GM19025 (cell line): ENCODE results near the gene ADCY6.

Source experiments
- ATAC-seq: cut with Tn5 transposase; IDR thresholded peaks from one replicate; pipeline ENCODE4 v1.9.1; 2021; ENCODE audit warnings: mild to moderate bottlenecking, low read depth, moderate library complexity; ENCODE audit not compliant: unreplicated experiment

Gene ADCY6

DNA sequence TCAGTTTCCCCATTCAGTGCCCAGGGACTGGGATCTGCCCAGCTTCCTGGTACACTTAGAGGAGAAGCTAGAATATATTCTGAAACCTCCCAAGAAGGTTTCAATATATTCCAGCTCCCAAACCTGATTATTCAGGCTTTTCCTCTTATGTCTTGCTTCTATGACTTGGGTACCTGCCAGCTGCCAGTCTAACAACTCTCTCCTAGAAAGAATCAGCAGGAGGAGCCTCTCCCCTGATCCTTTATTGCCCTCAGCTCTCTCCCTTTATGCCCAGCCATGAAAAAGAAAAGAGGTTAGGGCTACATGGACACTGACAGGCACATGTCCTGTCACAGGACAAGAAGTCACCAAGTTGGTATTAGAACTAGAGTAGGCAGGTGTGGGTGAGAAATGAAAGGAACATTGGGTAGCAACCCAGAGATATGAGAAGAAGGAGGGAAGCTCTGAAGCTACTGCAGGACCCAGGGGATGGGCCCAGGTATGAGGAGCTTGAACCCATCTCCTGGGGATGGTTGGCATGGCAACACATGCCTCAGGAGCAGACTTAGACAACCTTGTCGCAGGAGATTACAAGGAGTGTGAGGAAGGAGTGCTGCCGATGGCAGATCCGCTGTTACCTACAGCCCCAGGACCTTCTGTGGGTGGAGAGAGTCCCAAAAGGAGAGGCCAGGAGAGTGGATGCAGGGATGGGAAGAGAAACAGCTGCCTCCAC, 27.4 kb upstream of the ADCY6 start:
- ATAC-seq = no peak

- ATAC-seq = peak; percentile 34
Observed at GRCh38 chr12:48815126-48816110, 26.5 kb upstream of the ADCY6 start.

DNA sequence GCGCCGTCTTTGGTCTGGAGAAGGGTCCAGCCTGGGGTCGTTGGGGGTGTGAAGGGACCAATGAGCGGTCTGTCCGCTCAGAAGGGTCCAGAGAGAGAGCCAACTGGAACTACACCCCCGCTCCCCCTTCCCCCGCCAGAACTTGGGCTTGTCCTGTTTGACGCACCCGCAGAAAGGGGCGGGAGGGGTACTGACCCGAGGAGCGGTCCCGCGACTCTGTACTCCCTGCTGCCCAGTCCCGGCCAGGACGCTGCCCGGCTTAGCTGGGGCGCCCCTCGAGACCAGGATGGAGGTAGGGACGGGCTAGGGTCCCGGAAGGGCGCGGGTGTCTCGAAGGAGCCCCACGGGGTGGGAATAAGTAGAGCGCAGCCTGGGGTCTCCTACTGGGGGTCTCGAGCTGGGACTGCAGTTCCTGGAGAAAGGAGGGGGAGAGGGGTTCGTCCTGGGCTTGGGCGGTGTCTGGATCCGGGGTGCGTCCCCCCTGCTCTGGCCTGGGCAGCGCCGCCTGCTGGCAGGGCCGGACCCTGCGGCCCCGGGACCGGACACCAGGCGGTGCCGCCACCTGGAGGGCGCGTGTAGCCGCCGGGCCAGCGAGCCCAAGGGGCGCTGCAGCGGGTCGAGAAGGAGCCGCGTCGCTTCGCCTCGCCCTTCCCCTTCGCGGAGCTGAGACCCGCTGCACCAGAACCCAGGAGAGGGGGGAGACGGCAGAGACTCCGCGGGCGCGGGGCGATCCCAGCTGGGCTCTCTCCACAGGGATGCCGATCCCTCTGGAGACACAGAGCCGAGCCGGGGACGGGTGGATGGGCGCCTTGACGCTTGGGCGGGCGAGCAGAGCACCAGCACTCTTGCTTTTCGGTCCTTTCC, 25.6 kb upstream of the ADCY6 start:
- peak; percentile 71 for ATAC-seq

GRCh38 chr12:48813465-48814261, 24.8 kb upstream of the ADCY6 start:
- ATAC-seq = no peak

DNA sequence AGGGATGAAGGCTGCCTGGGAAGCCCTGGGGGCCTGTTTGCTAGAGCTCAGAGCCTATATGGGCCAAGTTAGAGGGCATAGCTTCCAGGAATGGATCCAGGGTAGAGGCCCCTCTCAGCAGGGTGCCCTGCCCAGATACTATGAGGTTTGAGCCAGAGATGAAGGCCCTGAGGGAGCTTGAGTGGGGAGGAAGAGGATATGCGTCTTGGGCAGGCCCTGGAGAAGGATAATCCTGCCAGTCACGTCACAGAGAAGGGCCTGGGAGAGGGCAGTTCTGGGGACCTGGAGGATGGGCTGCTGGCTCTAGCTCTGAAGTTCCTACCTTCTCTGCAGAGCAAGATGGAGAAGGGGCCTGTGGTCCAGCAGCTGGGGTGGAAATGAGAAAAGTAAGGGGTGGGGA, 23.5 kb upstream of the ADCY6 start:
- no peak for ATAC-seq

DNA sequence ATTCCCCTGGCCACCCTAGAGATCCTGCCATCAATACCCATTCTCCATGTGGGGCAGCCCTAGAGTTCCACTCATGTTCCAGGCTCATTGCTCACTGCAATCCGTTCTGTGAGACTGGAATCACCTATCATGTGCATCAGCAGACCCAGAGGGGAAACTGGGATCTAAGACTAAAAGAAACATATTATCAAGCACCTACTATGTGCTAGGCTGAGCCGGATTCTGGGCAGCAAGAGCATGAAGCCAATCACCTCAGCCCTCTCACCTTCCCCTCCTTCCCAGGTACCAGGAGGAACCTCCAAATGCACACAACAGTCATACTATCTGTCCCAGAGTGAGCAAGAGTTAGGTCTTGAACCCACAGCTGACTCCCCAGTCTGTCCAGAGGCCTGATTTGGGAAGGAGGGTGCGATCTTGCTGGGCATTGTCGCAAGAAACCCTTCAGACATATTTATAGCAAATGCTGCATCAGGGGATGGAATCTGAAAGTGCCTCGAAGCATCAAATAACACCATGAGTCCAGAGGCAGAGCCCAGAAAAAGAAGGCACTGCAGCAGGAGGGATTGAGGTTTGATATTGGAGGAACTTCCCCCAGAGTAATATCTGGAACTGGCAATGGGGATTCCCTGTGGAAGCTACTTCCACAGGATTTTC, 22.7 kb upstream of the ADCY6 start:
- no peak for ATAC-seq

DNA sequence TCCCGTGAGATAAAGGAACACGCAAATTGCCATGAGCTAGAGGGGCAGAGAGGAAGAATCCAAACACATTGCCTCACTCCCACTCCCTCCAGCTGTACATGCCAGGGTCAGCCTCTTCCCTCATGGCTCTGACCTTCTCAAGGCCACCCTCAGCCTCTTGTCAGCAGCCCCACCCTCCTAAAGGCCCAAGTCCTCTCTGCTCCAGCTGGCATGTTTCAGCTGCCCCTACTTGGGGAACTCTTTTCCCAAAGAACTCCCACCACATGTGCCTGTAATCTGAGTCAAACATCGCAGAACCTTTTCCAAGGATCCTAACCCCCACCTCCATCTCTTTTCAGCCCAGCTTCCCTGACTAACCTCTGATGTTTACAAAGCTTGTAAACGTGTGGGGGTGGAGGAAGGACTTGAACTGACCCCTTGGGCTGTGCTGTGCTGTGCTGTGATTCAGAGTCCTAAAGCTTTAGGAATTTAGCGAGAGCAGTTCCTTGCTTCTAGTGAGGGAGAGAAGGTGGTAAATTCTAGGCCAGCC, 22.1 kb upstream of the ADCY6 start:
- ATAC-seq = no peak

DNA sequence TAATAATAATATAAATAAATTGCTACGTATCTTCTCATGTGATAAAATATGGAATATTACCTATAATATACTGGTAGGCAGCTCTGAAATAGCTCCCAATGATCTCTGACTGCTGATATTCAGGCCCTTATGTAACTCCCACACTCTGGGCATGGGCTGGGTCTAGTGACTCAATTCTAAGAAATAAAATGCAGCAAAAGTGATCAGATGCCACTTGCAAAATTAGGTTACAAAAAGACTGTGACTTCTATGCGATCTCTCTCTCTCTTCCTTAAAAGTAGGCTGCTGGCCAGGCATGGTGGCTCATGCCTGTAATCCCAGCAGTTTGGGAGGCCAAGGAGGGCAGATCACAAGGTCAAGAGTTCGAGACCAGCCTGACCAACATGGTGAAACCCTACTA, 19.1 kb upstream of the ADCY6 start:
- ATAC-seq = no peak

DNA sequence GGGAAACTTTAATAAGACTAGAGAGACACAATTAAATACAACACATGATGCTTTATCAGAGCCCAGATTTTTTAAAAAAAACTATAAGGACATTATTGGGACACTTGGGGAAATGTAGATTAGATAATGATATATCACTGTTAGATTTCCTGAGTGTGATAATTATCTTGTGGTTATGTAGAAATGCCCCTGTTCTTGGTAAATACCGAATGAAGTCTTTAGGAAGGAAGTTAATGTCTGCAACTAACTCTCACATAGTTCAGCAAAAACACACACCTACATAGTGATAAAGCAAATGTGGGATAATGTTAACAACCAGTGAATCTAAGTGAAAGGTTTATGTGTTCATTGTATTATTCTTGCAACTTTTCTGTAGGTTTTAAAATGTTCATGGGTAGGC, 14.8 kb upstream of the ADCY6 start:
- ATAC-seq = no peak

- no peak for ATAC-seq
Observed at GRCh38 chr12:48800971-48801370, 12.1 kb upstream of the ADCY6 start.

DNA sequence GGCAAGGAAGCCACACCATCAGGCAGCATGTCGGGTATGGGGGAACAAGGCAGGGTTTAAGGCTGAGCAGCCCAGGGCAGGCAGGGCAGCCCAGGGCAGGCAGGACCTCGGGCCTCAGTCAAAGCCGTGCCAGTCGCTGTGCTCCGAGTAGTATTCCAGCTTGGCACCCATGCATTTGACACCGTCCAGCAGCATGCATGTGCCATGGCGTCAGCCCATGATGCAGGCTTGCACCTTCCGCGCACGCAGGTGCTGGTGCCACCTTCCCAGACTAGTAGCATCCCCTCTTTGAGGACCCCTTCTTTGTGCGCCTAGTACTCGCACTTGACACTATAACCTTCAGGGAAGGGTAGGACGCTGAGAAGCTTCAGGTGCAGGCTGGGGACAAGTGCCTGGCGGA, 11.6 kb upstream of the ADCY6 start:
- ATAC-seq = no peak

- no peak for ATAC-seq
Observed at GRCh38 chr12:48796976-48797375, 8.1 kb upstream of the ADCY6 start.

GRCh38 chr12:48795550-48796455, 6.9 kb upstream of the ADCY6 start:
- no peak for ATAC-seq

DNA sequence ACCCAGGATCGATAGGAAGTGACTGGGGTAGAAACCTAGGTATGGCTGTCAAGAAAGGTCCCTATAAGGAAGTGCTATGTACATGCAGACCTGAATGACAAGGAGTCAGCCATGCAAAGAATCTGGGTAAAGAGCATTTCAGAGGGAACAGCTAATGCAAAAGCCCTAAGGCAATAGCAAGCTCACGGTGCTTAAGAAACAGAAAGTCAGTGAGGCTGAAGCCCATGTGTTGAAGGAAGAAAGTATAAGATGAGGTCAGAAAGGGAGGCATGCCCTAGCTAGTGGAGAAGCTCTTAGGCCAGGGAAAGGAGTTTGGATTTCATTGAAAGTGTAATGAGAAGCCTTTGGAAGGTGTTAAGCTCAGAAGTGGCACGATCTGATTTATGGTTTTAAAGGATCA, 6.0 kb upstream of the ADCY6 start:
- no peak for ATAC-seq

DNA sequence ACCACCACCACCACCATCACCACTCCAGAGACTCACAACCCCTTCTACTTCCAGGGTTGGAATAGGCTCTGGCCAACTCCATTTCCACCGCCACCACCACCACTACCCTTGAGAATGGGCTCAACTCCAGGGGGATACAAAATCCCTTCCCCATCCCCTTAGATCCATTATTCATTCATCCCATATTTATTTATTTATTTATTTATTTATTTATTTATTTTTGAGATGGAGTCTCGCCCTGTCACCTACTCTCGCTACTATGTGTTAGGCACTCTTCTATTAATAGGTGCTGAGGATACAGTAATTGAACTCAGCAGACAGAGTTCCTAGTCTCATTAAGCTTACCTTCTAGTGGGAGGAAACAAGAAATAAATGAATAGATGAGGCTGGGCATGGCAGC, 4.8 kb upstream of the ADCY6 start:
- ATAC-seq = no peak

GRCh38 chr12:48789858-48790326, 1.0 kb upstream of the ADCY6 start:
- no peak for ATAC-seq

DNA sequence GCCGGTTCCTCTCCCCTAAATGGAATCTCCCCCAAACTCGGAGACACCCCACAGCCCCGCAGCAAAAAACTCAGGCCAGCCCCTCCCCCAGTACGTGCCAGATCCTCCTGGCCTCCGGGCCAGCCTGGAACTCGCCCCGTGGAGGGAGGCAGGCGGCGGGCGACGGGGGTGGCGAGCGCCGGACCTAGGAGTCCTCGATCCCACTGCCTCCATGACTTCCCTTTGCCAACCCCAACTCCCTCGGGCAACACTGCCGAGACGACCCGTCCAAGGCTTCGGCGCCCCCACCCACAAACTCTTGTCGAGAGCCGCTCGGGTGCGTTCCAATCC, 400 bp downstream of the ADCY6 start:
- no peak for ATAC-seq

DNA sequence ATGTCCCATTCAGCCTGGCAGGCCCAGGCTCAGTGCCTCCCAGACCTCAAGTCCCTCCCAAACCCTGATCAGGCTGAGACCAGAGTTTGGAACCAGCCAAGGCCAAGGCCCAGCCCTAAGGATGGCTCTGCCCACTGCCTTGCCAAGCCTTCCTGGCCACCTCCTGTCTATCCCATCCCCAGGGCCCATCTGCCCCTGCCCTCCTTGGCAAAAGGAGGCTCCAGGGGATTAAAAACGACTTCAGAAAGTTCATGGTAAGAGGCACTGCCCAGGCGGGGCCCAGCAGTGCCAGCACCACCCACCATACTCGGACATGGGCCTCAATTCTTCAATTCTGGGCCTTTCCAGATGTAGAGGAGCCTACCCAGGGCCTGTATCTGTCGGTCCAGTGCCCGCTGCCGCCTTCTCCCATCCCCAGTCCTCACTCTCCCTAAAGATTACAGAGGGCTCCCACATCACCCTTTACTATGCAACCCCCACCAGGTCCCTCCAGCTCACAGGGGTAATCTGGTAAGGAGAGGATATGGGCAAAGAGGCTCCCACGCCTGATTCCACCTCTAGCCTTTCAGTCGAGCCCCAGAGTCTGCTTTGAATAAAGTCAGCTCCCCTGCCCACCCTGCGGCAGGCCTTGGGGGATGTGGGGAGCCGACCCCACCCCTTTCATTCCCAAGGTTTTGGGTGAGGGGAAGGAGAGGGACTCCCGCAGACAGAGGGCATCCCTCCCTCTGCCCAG, 932 bp downstream of the ADCY6 start:
- no peak for ATAC-seq
